Uterus (tissue), 4 donors: ENCODE results near the gene MRPL55. TPM values are rescaled to one million over a fixed set of nuclear protein-coding genes. Genes with fewer than 3 reads are reported as not detected.

Experiments used
- DNase-seq, 2 donors: peaks; one replicate each; pipeline ENCODE4 v3.0.0-alpha.2; 2019 to 2020
- H3K27ac ChIP-seq, 2 donors: fragments of 200-600 bp; sonication (generic); 1 replicate in 1 of 2; 2 replicates in 1 of 2; pipeline ENCODE4 v1.5.1; 2016 to 2018
- H3K27me3 ChIP-seq, 2 donors: fragments of 200-600 bp; sonication (generic); one replicate each; pipeline ENCODE4 v1.5.1; 2018 to 2019; ENCODE audit warnings: control low read depth in 1 of 2
- H3K36me3 ChIP-seq, 2 donors: fragments of 200-600 bp; sonication (generic); one replicate each; pipeline ENCODE4 v1.5.1; 2019; ENCODE audit warnings: control low read depth in 1 of 2
- H3K4me1 ChIP-seq, 2 donors: fragments of 200-600 bp; sonication (generic); one replicate each; pipeline ENCODE4 v1.5.1; 2018 to 2019; ENCODE audit warnings: control low read depth in 1 of 2
- H3K4me3 ChIP-seq, 2 donors: fragments of 200-600 bp; sonication (generic); 1 replicate in 1 of 2; 2 replicates in 1 of 2; pipeline ENCODE4 v1.5.1; 2018 to 2019; ENCODE audit warnings: mild to moderate bottlenecking in 1 of 2
- H3K9me3 ChIP-seq, 2 donors: fragments of 200-600 bp; sonication (generic); one replicate each; pipeline ENCODE4 v1.5.1; 2019; ENCODE audit warnings: control low read depth in 1 of 2
- POLR2A ChIP-seq, 2 donors: fragments of 450-650 bp; IDR thresholded peaks; one replicate each; pipeline ENCODE4 v1.6.1; 2016; ENCODE audit warnings: antibody characterized with exemption in 2 of 2, mild to moderate bottlenecking in 1 of 2, moderate library complexity in 1 of 2
- intact Hi-C: fragments of 100-400 bp; cut with DNase I; formaldehyde crosslinking; loops from one replicate; pipeline ENCODE4 v1.15.1; 2023; ENCODE audit warnings: low total_unique reads
- total RNA-seq, 4 donors: library from RNA; depleted of rRNA in 3 of 4; stranded (reverse); fragments of >200 nt in 3 of 4; gene quantifications; one replicate each; pipeline versions ENCODE4 v1.1.0 to v1.2.4, GENCODE V29; 2014 to 2023
- TF ChIP-seq, protein P1 (sequence below), 4 experiments: fragments of 200-600 bp in 2 of 4; fragments of 450-650 bp in 2 of 4; sonication (generic) in 2 of 4; IDR thresholded peaks; one replicate each; pipeline ENCODE4 v1.5.1; 2016 to 2019; ENCODE audit warnings: antibody characterized with exemption in 4 of 4, mild to moderate bottlenecking in 2 of 4, moderate library complexity in 1 of 4
- donor health status: DM: yes; HTN: yes; CAD: no.

The MRPL55 gene
- total RNA-seq, 4 donors from 2014 or later = 19.4 to 43.4 (median 33.6) TPM

GRCh38 chr1:228066416-228066815 lies 42.7 kb downstream of the MRPL55 start:
- Histone ChIP-seq H3K4me3 (no peak overlapping the region), H3K36me3 (no peaks in the 10 kb centered on the region), H3K9me3 (no peaks in the 10 kb centered on the region), H3K4me1 (no peaks in the 10 kb centered on the region), H3K27me3 (peaks cover 6 to 26% of the 10 kb centered on the region in 2 donors), H3K27ac (no peak overlapping the region)
- no peak for TF ChIP-seq POLR2A (IDR thresholded peaks at IDR 0.05)
- TF ChIP-seq, protein P1, sequence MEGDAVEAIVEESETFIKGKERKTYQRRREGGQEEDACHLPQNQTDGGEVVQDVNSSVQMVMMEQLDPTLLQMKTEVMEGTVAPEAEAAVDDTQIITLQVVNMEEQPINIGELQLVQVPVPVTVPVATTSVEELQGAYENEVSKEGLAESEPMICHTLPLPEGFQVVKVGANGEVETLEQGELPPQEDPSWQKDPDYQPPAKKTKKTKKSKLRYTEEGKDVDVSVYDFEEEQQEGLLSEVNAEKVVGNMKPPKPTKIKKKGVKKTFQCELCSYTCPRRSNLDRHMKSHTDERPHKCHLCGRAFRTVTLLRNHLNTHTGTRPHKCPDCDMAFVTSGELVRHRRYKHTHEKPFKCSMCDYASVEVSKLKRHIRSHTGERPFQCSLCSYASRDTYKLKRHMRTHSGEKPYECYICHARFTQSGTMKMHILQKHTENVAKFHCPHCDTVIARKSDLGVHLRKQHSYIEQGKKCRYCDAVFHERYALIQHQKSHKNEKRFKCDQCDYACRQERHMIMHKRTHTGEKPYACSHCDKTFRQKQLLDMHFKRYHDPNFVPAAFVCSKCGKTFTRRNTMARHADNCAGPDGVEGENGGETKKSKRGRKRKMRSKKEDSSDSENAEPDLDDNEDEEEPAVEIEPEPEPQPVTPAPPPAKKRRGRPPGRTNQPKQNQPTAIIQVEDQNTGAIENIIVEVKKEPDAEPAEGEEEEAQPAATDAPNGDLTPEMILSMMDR (IDR thresholded peaks at IDR 0.05) = no peak
- no peak for DNase-seq
- intact Hi-C loops = no loop called here

DNA sequence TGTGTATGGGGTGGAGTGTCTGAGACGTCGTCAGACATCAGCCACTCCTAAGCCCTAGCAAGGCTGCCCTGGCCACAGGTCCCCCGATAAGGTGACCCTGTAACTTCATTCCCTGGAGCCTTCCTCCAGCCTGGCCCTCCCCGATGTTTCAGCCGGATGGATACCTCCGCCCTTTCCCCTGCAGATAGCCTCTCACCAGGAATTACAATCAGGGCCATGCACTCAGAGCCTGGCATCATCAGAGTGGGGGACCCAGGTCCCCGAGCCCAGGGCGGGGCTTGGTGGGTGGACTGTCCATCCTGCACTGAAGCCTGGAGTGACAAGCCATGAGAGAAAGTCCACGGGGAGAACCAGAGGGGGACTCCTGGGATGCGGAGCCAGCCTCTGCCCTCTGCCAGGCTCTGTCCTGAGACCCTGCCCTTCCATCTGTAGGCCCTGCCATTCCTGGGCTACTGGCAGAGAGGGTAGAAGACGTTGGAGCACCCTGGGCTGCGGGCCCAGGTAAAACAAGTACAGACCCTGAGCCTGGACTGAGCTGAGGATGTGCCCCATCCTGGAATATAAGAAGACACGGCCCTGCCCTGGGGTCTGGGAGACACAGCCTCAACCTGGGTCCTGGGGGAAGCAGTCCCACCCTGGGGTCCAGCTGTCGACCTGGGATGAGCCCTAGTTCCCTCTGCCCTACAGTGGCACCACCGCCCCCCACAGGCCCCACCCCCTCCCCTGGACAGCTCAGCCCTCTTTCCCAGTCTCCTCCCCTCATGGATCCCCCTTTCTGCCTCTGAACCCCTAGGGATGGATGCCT lies 43.4 kb downstream of the MRPL55 start:
- Histone ChIP-seq H3K9me3 (no peaks in the 10 kb centered on the region), H3K27ac (no peak overlapping the region), H3K27me3 (peaks cover 6 to 32% of the 10 kb centered on the region in 2 donors), H3K4me1 (no peaks in the 10 kb centered on the region), H3K4me3 (no peak overlapping the region), H3K36me3 (no peaks in the 10 kb centered on the region)
- TF ChIP-seq, protein P1 (IDR thresholded peaks at IDR 0.05) = no peak
- no peak for TF ChIP-seq POLR2A (IDR thresholded peaks at IDR 0.05)
- no peak for DNase-seq
- intact Hi-C loops = no loop called here

GRCh38 chr1:228064741-228065542 lies 44.2 kb downstream of the MRPL55 start:
- H3K36me3 ChIP-seq = no peaks in the 10 kb centered on the region
- intact Hi-C loops = no loop called here
- no peak overlapping the region for H3K4me3 ChIP-seq
- H3K27ac ChIP-seq = no peak overlapping the region
- no peaks in the 10 kb centered on the region for H3K9me3 ChIP-seq
- H3K4me1 ChIP-seq = no peaks in the 10 kb centered on the region
- no peak for DNase-seq
- TF ChIP-seq, protein P1 (IDR thresholded peaks at IDR 0.05) = no peak
- no peak for TF ChIP-seq POLR2A (IDR thresholded peaks at IDR 0.05)
- H3K27me3 ChIP-seq = peaks cover 12 to 40% of the 10 kb centered on the region in 2 donors

DNA sequence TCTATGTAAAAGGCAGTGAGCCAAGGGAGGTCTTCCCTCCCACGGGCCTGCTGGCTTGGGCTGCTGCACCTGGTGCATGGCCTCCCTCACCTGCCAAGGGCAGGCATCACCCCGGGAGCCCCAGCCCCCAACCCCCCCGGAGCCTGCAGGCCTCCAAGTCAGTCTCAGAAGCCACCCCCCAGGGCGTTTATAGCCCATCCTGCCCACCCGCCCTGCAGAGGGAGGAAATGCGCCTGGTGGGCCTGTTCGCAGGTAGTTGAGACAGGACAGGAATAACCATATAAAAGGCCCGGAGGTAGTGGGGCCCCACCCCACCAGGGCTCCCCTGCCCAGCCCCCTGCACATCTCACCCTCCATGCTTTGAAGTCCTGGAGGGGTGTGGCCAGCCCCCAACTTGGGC lies 44.8 kb downstream of the MRPL55 start:
- Histone ChIP-seq H3K9me3 (no peaks in the 10 kb centered on the region), H3K27ac (no peak overlapping the region), H3K36me3 (no peaks in the 10 kb centered on the region), H3K4me1 (no peaks in the 10 kb centered on the region), H3K27me3 (peaks cover 18 to 47% of the 10 kb centered on the region in 2 donors), H3K4me3 (no peak overlapping the region)
- intact Hi-C loops = no loop called here
- TF ChIP-seq POLR2A (IDR thresholded peaks at IDR 0.05) = no peak
- TF ChIP-seq, protein P1 (IDR thresholded peaks at IDR 0.05) = no peak
- DNase-seq = no peak
